Activated naive CD8-positive, alpha-beta T cell treated with anti-CD3 and anti-CD28 coated beads, Interleukin-2, amount 10 ng/mL, durations not matched to agents 7 days and 5 days (primary cell): Measurements from ENCODE around the gene S100A11. TPM values are rescaled to one million over a fixed set of nuclear protein-coding genes. Genes with fewer than 3 reads are reported as not detected.
"Not testable (repeated sequence)": the region's sequence is repeated elsewhere in the genome, so short reads cannot be mapped to it uniquely, and the experiment has no call there.

Source experiments
- ATAC-seq: fragments of 150-1000 bp; cut with Tn5 transposase; one replicate; pipeline ENCODE4 v1.10.0; 2021; ENCODE audit warnings: low read depth, moderate library complexity
- POLR2A ChIA-PET: fragments of 350-600 bp; sonication (Branson Sonifier 250); formaldehyde crosslinking; loops from one replicate; lab custom pipeline; 2021; ENCODE audit warnings: antibody characterized with exemption; lab: Charles Lee
- DNase-seq: peaks from one replicate; pipeline ENCODE4 v3.0.0; 2021
- H3K27ac Mint-ChIP-seq: one replicate; pipeline ENCODE4 v1.8.0; 2022; ENCODE audit warnings: mild to moderate bottlenecking, mixed read lengths
- H3K27me3 Mint-ChIP-seq: one replicate; pipeline ENCODE4 v1.8.0; 2022; ENCODE audit warnings: mild to moderate bottlenecking, moderate library complexity, mixed read lengths
- H3K36me3 Mint-ChIP-seq: one replicate; pipeline ENCODE4 v1.8.0; 2021; ENCODE audit warnings: mild to moderate bottlenecking, mixed read lengths
- H3K4me1 Mint-ChIP-seq: one replicate; pipeline ENCODE4 v1.8.0; 2021; ENCODE audit warnings: mixed read lengths
- H3K4me3 Mint-ChIP-seq: one replicate; pipeline ENCODE4 v1.8.0; 2022; ENCODE audit warnings: mild to moderate bottlenecking, moderate library complexity, mixed read lengths
- H3K9me3 Mint-ChIP-seq: one replicate; pipeline ENCODE4 v1.8.0; 2021; ENCODE audit warnings: mixed read lengths
- total RNA-seq, 2 experiments: library from RNA; stranded (reverse); gene quantifications; one replicate each; pipeline ENCODE4 v1.2.3, GENCODE V29; 2021

Gene S100A11
- total RNA-seq: 100 to 1,000 TPM; 241 to 262 TPM

DNA sequence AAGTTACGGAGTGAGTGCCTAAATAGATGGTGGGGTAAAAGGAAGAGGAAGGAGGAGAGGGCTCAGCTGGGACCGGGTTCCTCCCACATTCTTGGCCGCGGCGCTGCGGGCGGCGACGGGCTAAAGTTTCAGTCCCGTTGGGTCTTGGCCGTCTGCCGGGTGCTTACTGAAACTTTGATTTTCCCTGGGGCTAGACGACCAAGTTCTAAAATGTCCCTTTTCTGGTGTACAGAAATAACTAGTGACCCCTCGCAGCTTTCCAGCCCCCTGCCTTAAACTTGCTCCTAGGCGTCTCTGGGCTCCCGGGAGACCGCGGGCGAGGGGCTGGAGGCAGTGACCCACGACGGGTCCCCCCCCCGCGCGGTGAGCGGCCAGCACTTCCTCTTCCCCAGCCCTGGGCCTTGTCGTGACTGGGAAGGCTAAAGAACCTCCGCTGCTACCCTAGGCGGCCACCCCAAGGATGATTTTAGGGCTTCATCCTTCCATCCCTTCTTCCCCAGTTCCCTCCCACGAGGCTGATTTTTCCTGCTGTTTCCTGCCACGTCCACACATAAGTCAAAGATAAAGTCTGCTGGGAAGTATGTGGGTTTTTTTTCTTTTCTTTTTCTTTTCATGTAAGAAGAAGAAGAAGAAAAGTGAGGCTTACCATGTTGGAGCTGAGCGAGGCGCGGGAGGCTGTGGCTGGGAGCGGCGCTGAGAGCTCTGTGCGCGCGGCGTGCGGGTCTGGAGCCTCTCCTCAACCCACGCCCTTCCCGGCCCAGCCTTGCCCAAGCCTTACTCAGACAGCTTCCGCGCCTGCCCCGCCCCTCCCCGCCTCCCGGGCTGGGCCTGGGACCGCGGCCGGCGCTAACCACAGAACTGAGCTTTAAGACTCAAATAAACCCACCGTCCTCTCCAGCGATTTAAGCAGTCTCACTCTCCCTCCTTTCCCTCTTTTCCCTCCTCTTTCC is at the start of gene S100A11:
TSS of gene S100A11 (minus strand) at position 738 of the 950 bp plus-strand sequence. CDS start at position 649, 89 bp downstream.
- no peaks in the 10 kb centered on the region for H3K9me3 Mint-ChIP-seq
- DNase-seq (peak; percentile 76), ATAC-seq (peak; percentile 72)
- POLR2A ChIA-PET: interaction anchor here (1.0 to 6.5 kb wide), 3 partner anchors 10 to 424 kb away, joined by 3 to 83 read pairs (median 8); partner anchors contain the start of gene S100A10
- no peaks in the 10 kb centered on the region for H3K27me3 Mint-ChIP-seq
- peak within 1 kb of the TSS; percentile 94 for H3K27ac Mint-ChIP-seq
- peaks cover 31% of the 10 kb centered on the region for H3K36me3 Mint-ChIP-seq
- H3K4me3 Mint-ChIP-seq: peak within 1 kb of the TSS; percentile 96
- H3K4me1 Mint-ChIP-seq: peaks cover 23% of the 10 kb centered on the region

- no peak for DNase-seq
- Mint-ChIP-seq H3K4me3 (no peak overlapping the region), H3K4me1 (no peaks in the 10 kb centered on the region), H3K27me3 (peaks cover 4% of the 10 kb centered on the region), H3K36me3 (no peaks in the 10 kb centered on the region), H3K27ac (no peak overlapping the region), H3K9me3 (no peaks in the 10 kb centered on the region)
- ATAC-seq: no peak
- POLR2A ChIA-PET: no interaction called here
Observed at GRCh38 chr1:152084853-152085252, 48.0 kb upstream of the S100A11 start.

DNA sequence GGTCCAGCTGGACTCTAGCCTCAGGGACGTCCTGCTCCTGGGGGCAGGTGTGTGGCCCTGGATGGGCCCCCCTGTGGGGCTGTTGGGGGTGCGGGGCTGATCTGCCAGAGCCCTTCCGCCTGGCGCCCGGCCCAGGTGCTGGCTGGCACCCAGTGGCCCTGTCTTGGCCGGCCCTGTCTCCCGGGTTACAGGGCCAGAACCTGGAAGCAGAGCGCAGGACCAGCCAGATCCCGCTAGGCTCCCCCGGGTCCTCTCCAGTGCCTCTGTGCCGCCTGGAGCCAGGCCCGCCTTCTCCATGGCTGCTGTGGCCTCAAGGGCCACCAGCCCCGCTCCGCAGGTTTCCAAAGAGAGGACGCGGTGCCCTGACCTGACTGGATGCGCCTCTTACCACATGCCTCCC is 44.2 kb upstream of the S100A11 start:
- H3K27ac Mint-ChIP-seq, H3K4me3 Mint-ChIP-seq, H3K9me3 Mint-ChIP-seq, POLR2A ChIA-PET, ATAC-seq, H3K4me1 Mint-ChIP-seq, H3K27me3 Mint-ChIP-seq, DNase-seq, H3K36me3 Mint-ChIP-seq: not testable (repeated sequence)

DNA sequence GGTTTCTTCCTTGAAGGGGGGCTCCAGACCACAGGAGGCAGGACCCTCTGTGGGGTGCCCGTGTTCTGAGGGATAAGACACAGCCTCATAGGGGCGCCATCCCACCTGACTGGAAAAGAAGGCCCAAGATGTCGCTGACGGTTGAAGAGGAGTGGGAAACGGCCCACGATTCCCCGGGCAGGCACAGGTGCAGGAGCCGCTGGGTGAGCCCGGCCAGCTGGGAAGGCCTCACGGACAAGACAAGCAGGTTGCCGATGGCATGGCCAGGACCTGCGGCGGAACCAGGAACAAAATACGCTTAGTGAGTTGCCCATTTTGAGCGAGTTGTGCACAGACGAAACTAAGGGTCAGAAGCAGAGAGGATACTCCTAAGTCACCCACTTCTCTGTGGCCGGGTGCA is 43.7 kb upstream of the S100A11 start:
- DNase-seq, H3K4me3 Mint-ChIP-seq, POLR2A ChIA-PET: not testable (repeated sequence)

GRCh38 chr1:152078831-152079441 is 42.1 kb upstream of the S100A11 start:
- peaks cover 12% of the 10 kb centered on the region for H3K27me3 Mint-ChIP-seq
- no peaks in the 10 kb centered on the region for H3K36me3 Mint-ChIP-seq
- H3K27ac Mint-ChIP-seq: no peak overlapping the region
- H3K4me1 Mint-ChIP-seq: no peaks in the 10 kb centered on the region
- POLR2A ChIA-PET: no interaction called here
- no peak for DNase-seq
- H3K4me3 Mint-ChIP-seq: no peak overlapping the region
- no peaks in the 10 kb centered on the region for H3K9me3 Mint-ChIP-seq
- ATAC-seq: no peak

More for the DNA sequence above, 43.7 kb upstream of the S100A11 start:
- ATAC-seq, H3K4me1 Mint-ChIP-seq, H3K9me3 Mint-ChIP-seq, H3K27me3 Mint-ChIP-seq, H3K36me3 Mint-ChIP-seq, H3K27ac Mint-ChIP-seq: not testable (repeated sequence)

GRCh38 chr1:152072311-152072710 is 35.5 kb upstream of the S100A11 start:
- H3K9me3 Mint-ChIP-seq: no peaks in the 10 kb centered on the region
- H3K27me3 Mint-ChIP-seq: peaks cover 29% of the 10 kb centered on the region
- no peaks in the 10 kb centered on the region for H3K36me3 Mint-ChIP-seq
- no peaks in the 10 kb centered on the region for H3K4me1 Mint-ChIP-seq
- no peak for DNase-seq
- no peak for ATAC-seq
- H3K27ac Mint-ChIP-seq: no peak overlapping the region
- no peak overlapping the region for H3K4me3 Mint-ChIP-seq
- POLR2A ChIA-PET: no interaction called here

DNA sequence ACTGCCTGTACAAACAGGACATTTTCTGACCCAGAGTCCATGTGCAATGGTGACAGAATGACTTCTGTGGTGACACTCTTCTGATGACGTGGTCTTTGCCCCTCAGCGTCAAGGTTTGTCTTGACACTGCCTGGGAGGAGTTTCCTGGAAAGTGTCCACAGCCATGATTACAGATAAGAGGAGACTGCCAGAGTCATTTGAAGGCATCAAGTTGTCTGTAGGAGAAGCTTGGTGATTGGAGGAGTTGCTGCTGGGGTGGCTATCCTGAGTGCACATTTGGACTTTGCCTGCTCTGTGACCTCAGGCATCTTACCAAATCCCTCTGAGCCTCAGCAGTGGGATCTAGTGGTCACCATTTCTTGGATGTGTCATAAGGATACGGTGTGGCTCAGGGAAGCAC is 34.3 kb upstream of the S100A11 start:
- POLR2A ChIA-PET: no interaction called here
- DNase-seq (no peak), ATAC-seq (no peak)
- Mint-ChIP-seq H3K27ac (no peak overlapping the region), H3K4me1 (no peaks in the 10 kb centered on the region), H3K4me3 (no peak overlapping the region), H3K27me3 (peaks cover 36% of the 10 kb centered on the region), H3K9me3 (no peaks in the 10 kb centered on the region), H3K36me3 (no peaks in the 10 kb centered on the region)

DNA sequence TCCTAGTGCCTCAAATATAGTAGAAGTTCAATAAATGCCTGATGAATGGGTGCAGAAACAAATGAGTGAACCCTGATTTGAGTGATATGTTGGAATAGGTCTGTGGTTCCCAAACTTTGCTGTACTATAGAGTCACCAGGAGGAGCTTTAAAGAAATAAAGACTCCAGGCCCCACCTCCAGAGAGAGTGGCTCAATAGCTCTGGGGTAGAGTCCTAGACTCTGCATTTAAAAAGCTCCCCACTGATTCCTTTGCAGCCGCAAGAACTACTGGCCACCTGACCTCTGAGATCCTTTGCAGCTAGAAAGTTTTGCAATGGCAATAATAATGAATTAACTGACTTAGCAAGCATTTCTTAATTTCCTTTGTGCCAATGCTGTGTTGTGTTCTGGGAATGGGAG is 31.1 kb upstream of the S100A11 start:
- POLR2A ChIA-PET: no interaction called here
- peaks cover 35% of the 10 kb centered on the region for H3K27me3 Mint-ChIP-seq
- no peaks in the 10 kb centered on the region for H3K36me3 Mint-ChIP-seq
- H3K4me3 Mint-ChIP-seq: no peak overlapping the region
- H3K27ac Mint-ChIP-seq: no peak overlapping the region
- H3K9me3 Mint-ChIP-seq: no peaks in the 10 kb centered on the region
- DNase-seq (no peak), ATAC-seq (no peak)
- H3K4me1 Mint-ChIP-seq: no peaks in the 10 kb centered on the region

GRCh38 chr1:152067150-152067549 is 30.3 kb upstream of the S100A11 start:
- no peak for ATAC-seq
- Mint-ChIP-seq H3K4me3 (no peak overlapping the region), H3K4me1 (no peaks in the 10 kb centered on the region), H3K27ac (no peak overlapping the region), H3K36me3 (no peaks in the 10 kb centered on the region), H3K27me3 (peaks cover 29% of the 10 kb centered on the region), H3K9me3 (no peaks in the 10 kb centered on the region)
- DNase-seq: no peak
- POLR2A ChIA-PET: no interaction called here

DNA sequence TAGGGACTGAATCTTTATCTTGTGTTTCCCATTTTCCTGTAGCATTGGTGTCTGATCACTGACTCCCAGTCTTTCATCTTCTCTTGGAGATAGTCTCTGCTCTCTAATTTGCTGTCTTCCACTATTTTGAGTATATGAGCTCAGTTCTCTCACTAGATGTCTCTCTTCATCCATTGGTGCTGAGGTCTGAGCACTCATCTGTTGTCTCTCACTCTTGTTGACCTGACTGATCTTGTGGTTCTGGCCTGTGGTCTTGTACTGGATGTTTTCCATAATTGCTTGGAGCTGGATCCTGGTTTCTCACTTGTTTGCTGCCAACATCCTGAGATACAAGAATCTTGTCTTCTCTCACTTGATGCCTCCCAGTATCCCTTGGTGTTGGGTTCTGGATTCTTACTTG is 25.1 kb upstream of the S100A11 start:
- ATAC-seq: no peak
- Mint-ChIP-seq H3K36me3 (no peaks in the 10 kb centered on the region), H3K9me3 (no peaks in the 10 kb centered on the region), H3K4me3 (no peak overlapping the region), H3K27me3 (peaks cover 24% of the 10 kb centered on the region), H3K27ac (no peak overlapping the region), H3K4me1 (no peaks in the 10 kb centered on the region)
- no peak for DNase-seq
- POLR2A ChIA-PET: no interaction called here

- Mint-ChIP-seq H3K9me3 (no peaks in the 10 kb centered on the region), H3K27ac (no peak overlapping the region), H3K4me3 (no peak overlapping the region), H3K27me3 (peaks cover 46% of the 10 kb centered on the region), H3K4me1 (peaks cover 5% of the 10 kb centered on the region), H3K36me3 (no peaks in the 10 kb centered on the region)
- no peak for ATAC-seq
- POLR2A ChIA-PET: interaction anchor here (1.0 kb wide), 1 partner anchor 134 kb away, joined by 3 read pairs; no protein-coding TSS in a partner anchor
- no peak for DNase-seq
Observed at GRCh38 chr1:152053375-152053774, 16.6 kb upstream of the S100A11 start.

GRCh38 chr1:152052606-152053005 is 15.8 kb upstream of the S100A11 start:
- Mint-ChIP-seq H3K4me3 (no peak overlapping the region), H3K9me3 (no peaks in the 10 kb centered on the region), H3K27ac (no peak overlapping the region), H3K4me1 (peaks cover 12% of the 10 kb centered on the region), H3K36me3 (no peaks in the 10 kb centered on the region), H3K27me3 (peaks cover 40% of the 10 kb centered on the region)
- POLR2A ChIA-PET: interaction anchor here (0.6 to 1.0 kb wide), 2 partner anchors 24 to 135 kb away, joined by 3 read pairs; no protein-coding TSS in a partner anchor
- DNase-seq (peak; percentile 84), ATAC-seq (no peak)

DNA sequence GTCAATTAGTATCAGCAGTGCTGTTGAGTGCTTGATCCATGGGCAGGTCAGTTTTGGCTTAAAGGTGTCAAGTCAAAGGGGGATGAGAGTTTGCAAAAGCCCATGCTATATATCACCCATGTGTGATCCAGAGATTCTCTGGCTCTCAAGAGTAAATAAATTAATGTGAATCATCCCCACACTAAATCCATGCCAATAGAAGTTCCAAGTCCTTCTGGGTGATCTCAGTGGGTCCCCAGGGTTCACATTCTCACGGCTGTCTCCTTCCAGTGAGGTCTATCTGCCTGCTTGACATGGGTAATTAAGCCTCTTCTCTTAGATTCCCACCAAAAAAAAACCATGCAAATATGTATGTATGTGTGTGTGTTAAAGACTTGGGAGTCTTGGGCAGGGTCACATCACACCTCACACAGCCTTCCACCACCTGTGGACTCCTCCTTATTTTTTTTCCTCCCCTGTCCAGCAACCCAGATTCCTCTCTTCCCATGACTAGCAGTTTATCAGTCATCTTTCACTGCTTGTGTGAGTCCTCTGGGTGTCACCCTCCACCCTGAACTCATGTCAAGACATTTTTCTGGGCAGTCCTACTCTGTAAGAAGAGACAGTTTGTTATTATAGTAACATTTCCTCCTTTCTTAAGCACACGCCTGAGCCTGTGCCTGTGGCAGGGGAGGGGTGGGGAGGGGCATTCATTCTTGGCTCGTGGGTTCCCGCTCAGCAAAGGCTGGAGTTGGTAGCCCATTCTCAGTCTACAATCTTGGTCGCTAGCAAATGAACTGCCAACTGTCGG is 14.3 kb upstream of the S100A11 start:
- no peak for DNase-seq
- Mint-ChIP-seq H3K4me3 (no peak overlapping the region), H3K27ac (no peak overlapping the region), H3K9me3 (no peaks in the 10 kb centered on the region), H3K27me3 (peaks cover 33% of the 10 kb centered on the region), H3K4me1 (peaks cover 18% of the 10 kb centered on the region), H3K36me3 (no peaks in the 10 kb centered on the region)
- ATAC-seq: no peak
- POLR2A ChIA-PET: no interaction called here
